HepG2 (cell line): ENCODE data around the gene PNPLA2. TPM values are rescaled to one million over a fixed set of nuclear protein-coding genes. Genes with fewer than 3 reads are reported as not detected.

Experiments used
- HNRNPK ChIP-seq: fragments of 200-400 bp; formaldehyde crosslinking; IDR thresholded peaks from 2 replicates; pipeline ENCODE4 v1.6.1; 2018; ENCODE audit warnings: low read length, low read depth, moderate library complexity, mild to moderate bottlenecking; ENCODE audit not compliant: poor library complexity, severe bottlenecking
- PHF21A ChIP-seq: sonication (generic); formaldehyde crosslinking; IDR thresholded peaks from 2 replicates; pipeline ENCODE4 v1.5.0; 2020; ENCODE audit warnings: mild to moderate bottlenecking, missing genetic modification reagents
- REL ChIP-seq: sonication (generic); formaldehyde crosslinking; conservative IDR thresholded peaks from 2 replicates; pipeline ENCODE4 v1.8.0; 2022; ENCODE audit warnings: mild to moderate bottlenecking, missing genetic modification reagents, moderate library complexity
- TEAD3 ChIP-seq: optimal IDR thresholded peaks from 2 replicates; pipeline ENCODE3; 2016; ENCODE audit warnings: borderline replicate concordance
- TSC22D2 ChIP-seq: sonication (generic); formaldehyde crosslinking; IDR thresholded peaks from 2 replicates; pipeline ENCODE4 v1.5.1; 2020; ENCODE audit warnings: missing genetic modification reagents, mild to moderate bottlenecking, borderline replicate concordance
- ZNF264 ChIP-seq: sonication (generic); formaldehyde crosslinking; IDR thresholded peaks from 2 replicates; pipeline ENCODE4 v1.4.0; 2020; ENCODE audit warnings: missing genetic modification reagents
- ZNF276 ChIP-seq: sonication (generic); formaldehyde crosslinking; IDR thresholded peaks from 2 replicates; pipeline ENCODE4 v1.4.0; 2020; ENCODE audit warnings: mild to moderate bottlenecking, low read depth, missing genetic modification reagents
- ZNF430 ChIP-seq: sonication (generic); formaldehyde crosslinking; IDR thresholded peaks from 2 replicates; pipeline ENCODE4 v1.9.0; 2021; ENCODE audit warnings: mild to moderate bottlenecking, missing genetic modification reagents
- ZNF574 ChIP-seq: sonication (generic); formaldehyde crosslinking; IDR thresholded peaks from 2 replicates; pipeline ENCODE4 v1.4.0; 2020; ENCODE audit warnings: missing genetic modification reagents
- ZNF710 ChIP-seq: sonication (generic); formaldehyde crosslinking; IDR thresholded peaks from 2 replicates; pipeline ENCODE4 v1.5.0; 2020; ENCODE audit warnings: mild to moderate bottlenecking, missing genetic modification reagents, borderline replicate concordance
- ZNF772 ChIP-seq: sonication (generic); formaldehyde crosslinking; IDR thresholded peaks from 2 replicates; pipeline ENCODE4 v1.5.0; 2020; ENCODE audit warnings: mild to moderate bottlenecking, missing genetic modification reagents
- ZNF839 ChIP-seq: sonication (generic); formaldehyde crosslinking; IDR thresholded peaks from 2 replicates; pipeline ENCODE4 v1.4.0; 2020; ENCODE audit warnings: missing genetic modification reagents, mild to moderate bottlenecking, borderline replicate concordance
- polyA plus RNA-seq, 8 experiments: library from polyadenylated mRNA; depleted of rRNA in 3 of 8; stranded (reverse) in 7 of 8; unstranded in 1 of 8; fragments of >200 nt; fragmentation: Illumina TruSeq in 4 of 8; extraction: Trizol in 4 of 8; gene quantifications; 2 replicates each; pipeline versions ENCODE4 v1.2.1 to v1.2.3, GENCODE V29; 2011 to 2016; ENCODE audit warnings: low read depth in 4 of 8, missing spikeins in 1 of 8, mixed read lengths in 1 of 8; ENCODE audit not compliant: insufficient read depth in 1 of 8
- total RNA-seq, 5 experiments: library from RNA; depleted of rRNA; stranded (reverse); fragments of >200 nt; fragmentation: Illumina TruSeq; extraction: Trizol; gene quantifications; 2 replicates each; pipeline ENCODE4 v1.2.3, GENCODE V29; 2016; ENCODE audit warnings: low read depth in 1 of 5
- TF ChIP-seq, protein P1 (sequence below), 2 experiments: sonication (generic) in 1 of 2; formaldehyde crosslinking in 1 of 2; IDR thresholded peaks; 2 replicates each; pipeline versions ENCODE4 v1.5.1 to v1.6.1; 2011 to 2020; ENCODE audit warnings: borderline replicate concordance in 1 of 2, low read depth in 1 of 2, low read length in 1 of 2, mild to moderate bottlenecking in 1 of 2, missing genetic modification reagents in 1 of 2, moderate library complexity in 1 of 2

The PNPLA2 gene
- total and polyA plus RNA-seq, 2 of the 13 experiments (the other 11 are each of a cell fraction or from before 2014, with no cell fraction given), result 10.5 to 43.2 TPM

GRCh38 chr11:809287-810039 is 9.3 kb upstream of the PNPLA2 start, which contains the start of gene RPLP2 (continued):
- no peak for TF ChIP-seq ZNF710 (CRISPR knock-in tag)
- TF ChIP-seq, protein P1, sequence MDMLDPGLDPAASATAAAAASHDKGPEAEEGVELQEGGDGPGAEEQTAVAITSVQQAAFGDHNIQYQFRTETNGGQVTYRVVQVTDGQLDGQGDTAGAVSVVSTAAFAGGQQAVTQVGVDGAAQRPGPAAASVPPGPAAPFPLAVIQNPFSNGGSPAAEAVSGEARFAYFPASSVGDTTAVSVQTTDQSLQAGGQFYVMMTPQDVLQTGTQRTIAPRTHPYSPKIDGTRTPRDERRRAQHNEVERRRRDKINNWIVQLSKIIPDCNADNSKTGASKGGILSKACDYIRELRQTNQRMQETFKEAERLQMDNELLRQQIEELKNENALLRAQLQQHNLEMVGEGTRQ (IDR thresholded peaks at IDR 0.05; ENCODE audit: low read depth, low read length), result 0 out of 2 replicates have a peak, but pooled peaks have one; percentile 5
- TF ChIP-seq, protein P1 (CRISPR knock-in tag; IDR thresholded peaks at IDR 0.05; ENCODE audit: borderline replicate concordance), result no peak; the same call in 1 of the 2 replicates
- TF ChIP-seq ZNF276 (CRISPR knock-in tag), result peak; percentile 59; the same call in 1 of the 2 replicates
- peak; percentile 98 for TF ChIP-seq ZNF430
- TF ChIP-seq PHF21A, result peak; percentile 87
- peak; percentile 90; the same call in 1 of the 2 replicates for TF ChIP-seq ZNF772 (CRISPR knock-in tag)
- peak; percentile 34 for TF ChIP-seq TEAD3 (CRISPR knock-in tag)
- TF ChIP-seq HNRNPK, result no peak
- 0 out of 2 replicates have a peak, but pooled peaks have one; percentile 8 for TF ChIP-seq TSC22D2 (CRISPR knock-in tag)
- peak; percentile 93 for TF ChIP-seq ZNF574
- TF ChIP-seq REL, result peak; percentile 26; the same call in 1 of the 2 replicates
- TF ChIP-seq ZNF839, result peak; percentile 91
- TF ChIP-seq ZNF264 (CRISPR knock-in tag), result 0 out of 2 replicates have a peak, but pooled peaks have one; percentile 14
